K562 (cell line): Measurements from ENCODE around the gene COX6B2.

ENCODE experiments used
- CTCF ChIP-seq, 3 experiments: IDR thresholded peaks in 2 of 3; conservative IDR thresholded peaks in 1 of 3; 2 replicates each; pipeline ENCODE4 v1.5.1; 2011 to 2012; ENCODE audit warnings: low read length in 3 of 3, mild to moderate bottlenecking in 3 of 3, control low read depth in 2 of 3, improper control_type of control experiment in 1 of 3, inconsistent platforms in 1 of 3, low read depth in 1 of 3, mixed read lengths in 1 of 3, moderate library complexity in 1 of 3; ENCODE audit not compliant: insufficient read depth in 2 of 3
- ZNF717 ChIP-seq: fragments of 250-450 bp; sonication (Bioruptor Pico); IDR thresholded peaks from 2 replicates; pipeline ENCODE4 v1.5.0; 2021

GRCh38 chr19:55377356-55378131 lies 23.0 kb upstream of the COX6B2 start:
- no peak for TF ChIP-seq CTCF (IDR thresholded peaks at IDR 0.05 in 2 of 3, conservative IDR thresholded peaks at IDR 0.05 in 1 of 3; ENCODE audit: insufficient read depth in 2 of 3, low read depth in 1 of 3, low read length in 3 of 3)
- no peak for TF ChIP-seq ZNF717 (CRISPR knock-in tag)
